ENCODE results near the gene ETNK2. TPM values are rescaled to one million over a fixed set of nuclear protein-coding genes. Genes with fewer than 3 reads are reported as not detected.

Gene ETNK2
- total RNA-seq, 1 experiment from 2014 or later = 11.2 TPM

DNA sequence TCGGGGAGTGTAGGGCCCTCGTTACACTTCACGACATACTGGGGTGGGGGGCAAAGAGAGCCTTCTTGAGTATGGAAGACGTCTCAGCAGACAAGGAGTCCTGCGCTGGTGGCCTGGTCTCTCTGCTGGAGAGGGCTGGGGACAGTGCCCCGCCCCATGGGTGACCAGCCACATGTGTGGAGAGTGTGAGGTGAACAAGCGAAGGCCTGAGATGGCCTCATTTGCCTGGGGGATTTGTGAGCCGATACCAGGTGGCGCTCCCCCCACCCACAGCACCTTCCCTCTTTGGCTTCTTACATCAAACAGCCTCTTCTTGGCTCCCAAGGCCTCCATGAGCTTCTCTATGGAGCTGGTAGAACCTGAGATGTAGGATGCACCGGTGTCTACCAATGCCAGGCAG is 4.0 kb upstream of the ETNK2 start:
- Histone ChIP-seq H3K9me3 (no peaks in the 10 kb centered on the region), H3K4me3 (no peak overlapping the region), H3K27me3 (no peaks in the 10 kb centered on the region), H3K36me3 (no peaks in the 10 kb centered on the region)
- no peak for DNase-seq

- H3K36me3 ChIP-seq = no peaks in the 10 kb centered on the region
- H3K4me3 ChIP-seq = no peak overlapping the region
- H3K27me3 ChIP-seq = no peaks in the 10 kb centered on the region
- DNase-seq = no peak
- H3K9me3 ChIP-seq = no peaks in the 10 kb centered on the region
These were observed 2.9 kb upstream of the ETNK2 start for GRCh38 chr1:204154568-204155255.

DNA sequence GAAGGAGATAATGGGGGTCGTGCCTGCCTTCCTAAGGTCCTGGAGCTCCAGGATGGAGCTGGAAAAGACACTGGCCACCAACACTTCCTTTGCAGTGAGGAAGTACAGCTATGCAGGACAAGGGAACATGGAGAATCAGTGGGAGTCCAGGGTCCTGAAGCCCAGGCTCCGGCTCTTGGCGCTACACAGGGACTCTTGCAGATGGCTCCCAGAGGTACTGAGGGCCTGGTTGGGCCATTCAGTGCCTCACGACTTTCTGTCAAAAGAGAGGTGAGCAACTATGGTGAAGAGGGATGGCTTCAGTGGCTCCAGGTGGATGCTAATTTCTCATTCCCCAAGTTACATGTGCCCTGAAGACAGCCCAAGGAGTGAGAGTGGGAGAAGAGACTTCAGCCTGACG is 1.8 kb upstream of the ETNK2 start:
- DNase-seq = no peak
- Histone ChIP-seq H3K9me3 (no peaks in the 10 kb centered on the region), H3K36me3 (no peaks in the 10 kb centered on the region), H3K27me3 (no peaks in the 10 kb centered on the region), H3K4me3 (no peak overlapping the region)

- Histone ChIP-seq H3K27me3 (no peaks in the 10 kb centered on the region), H3K4me3 (peak overlapping the region; percentile 52), H3K36me3 (no peaks in the 10 kb centered on the region), H3K9me3 (no peaks in the 10 kb centered on the region)
- no peak for DNase-seq
These were observed 633 bp upstream of the ETNK2 start for GRCh38 chr1:204152310-204153044.

DNA sequence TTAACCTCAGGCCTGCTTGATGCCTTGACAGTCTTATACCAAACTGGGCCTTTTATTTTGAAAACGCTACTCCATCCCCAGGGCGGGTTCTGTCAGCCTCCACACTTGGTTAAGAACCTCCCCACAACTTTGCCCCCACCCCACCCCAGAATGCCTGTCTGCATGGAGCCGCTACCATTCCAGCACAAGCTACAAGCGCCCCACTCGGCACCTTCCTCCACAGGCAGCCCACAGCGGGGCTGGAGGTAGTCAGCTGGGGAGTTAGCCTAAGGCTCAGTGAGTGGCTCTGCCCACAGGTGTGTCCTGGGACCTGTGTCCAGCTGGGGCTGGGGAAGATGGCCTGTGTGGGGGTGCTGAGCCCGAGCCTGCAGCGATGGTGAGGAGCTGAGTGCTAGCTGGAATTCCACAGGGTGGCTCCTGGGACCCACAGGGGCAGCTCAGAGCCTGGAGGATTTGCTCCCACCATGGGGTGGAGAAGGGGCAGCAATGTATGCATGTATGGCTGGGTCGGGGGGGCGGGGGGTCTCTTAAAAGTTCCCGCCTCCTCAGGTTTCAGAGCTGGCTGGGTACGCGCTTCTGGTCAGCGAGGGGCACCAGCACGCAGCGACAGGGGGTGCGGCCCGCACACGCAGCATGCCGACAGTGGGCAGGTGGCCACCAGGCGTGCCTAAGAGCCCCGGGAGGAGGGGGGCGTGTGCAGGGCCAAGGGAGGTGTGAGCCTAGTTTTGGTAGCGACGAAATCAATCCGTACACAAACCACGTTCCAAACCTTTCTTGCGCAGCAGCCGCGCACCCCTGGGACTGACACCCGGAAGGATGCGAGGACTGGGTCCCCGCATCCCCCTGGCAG is 917 bp downstream of the ETNK2 start:
- no peaks in the 10 kb centered on the region for H3K36me3 ChIP-seq
- peak overlapping the region; percentile 55 for H3K4me3 ChIP-seq
- H3K27me3 ChIP-seq = no peaks in the 10 kb centered on the region
- no peaks in the 10 kb centered on the region for H3K9me3 ChIP-seq
- no peak for DNase-seq

DNA sequence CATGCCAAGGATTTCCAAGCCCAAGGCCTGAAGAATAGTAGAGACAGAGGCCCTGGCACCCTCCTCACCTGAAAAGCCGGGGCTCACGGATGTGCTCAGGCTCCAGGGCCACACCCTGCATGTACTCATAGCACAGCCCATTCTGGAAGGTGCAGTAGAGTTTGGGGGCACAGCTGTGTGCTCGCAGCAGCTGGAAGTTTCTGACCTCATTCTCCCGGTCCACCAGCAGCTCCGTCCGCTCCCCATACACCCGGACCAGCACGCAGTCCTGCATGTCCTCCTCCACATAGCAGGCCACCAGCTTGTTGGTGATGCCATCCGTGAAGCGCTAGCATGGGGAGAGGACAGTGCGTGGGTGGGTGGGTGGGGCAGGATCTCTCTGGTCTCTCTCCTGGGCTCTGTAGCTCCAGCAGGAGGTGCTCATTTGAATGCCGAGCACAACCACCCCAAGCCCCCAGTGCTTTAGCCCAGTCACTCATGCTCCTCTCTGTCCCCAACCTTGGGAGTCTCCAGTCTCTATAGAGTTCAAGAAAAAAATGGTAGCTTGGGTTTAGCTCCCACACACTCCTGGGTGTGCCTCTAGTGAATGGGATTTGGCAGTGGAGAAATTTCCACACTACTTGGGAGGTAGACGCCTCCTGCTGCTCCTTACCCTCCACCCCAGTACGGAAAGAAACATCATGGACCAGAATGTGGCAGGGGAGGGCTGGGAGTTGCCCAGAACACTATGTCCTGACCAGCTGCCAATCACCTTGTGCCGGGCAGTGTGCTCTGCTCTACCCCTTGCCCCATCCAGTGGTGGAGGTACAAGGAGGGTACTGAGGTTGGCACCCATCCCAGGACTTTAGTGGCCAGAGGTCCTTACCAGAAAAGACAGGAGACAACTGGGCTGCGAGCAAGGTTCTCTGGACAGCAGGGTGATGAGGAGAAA is 1.9 kb downstream of the ETNK2 start:
- Histone ChIP-seq H3K36me3 (no peaks in the 10 kb centered on the region), H3K27me3 (no peaks in the 10 kb centered on the region), H3K9me3 (no peaks in the 10 kb centered on the region), H3K4me3 (no peak overlapping the region)
- DNase-seq = no peak

- no peaks in the 10 kb centered on the region for H3K9me3 ChIP-seq
- no peak overlapping the region for H3K4me3 ChIP-seq
- no peaks in the 10 kb centered on the region for H3K27me3 ChIP-seq
- no peaks in the 10 kb centered on the region for H3K36me3 ChIP-seq
- DNase-seq = no peak
These were observed 2.7 kb downstream of the ETNK2 start for GRCh38 chr1:204149107-204149506.

DNA sequence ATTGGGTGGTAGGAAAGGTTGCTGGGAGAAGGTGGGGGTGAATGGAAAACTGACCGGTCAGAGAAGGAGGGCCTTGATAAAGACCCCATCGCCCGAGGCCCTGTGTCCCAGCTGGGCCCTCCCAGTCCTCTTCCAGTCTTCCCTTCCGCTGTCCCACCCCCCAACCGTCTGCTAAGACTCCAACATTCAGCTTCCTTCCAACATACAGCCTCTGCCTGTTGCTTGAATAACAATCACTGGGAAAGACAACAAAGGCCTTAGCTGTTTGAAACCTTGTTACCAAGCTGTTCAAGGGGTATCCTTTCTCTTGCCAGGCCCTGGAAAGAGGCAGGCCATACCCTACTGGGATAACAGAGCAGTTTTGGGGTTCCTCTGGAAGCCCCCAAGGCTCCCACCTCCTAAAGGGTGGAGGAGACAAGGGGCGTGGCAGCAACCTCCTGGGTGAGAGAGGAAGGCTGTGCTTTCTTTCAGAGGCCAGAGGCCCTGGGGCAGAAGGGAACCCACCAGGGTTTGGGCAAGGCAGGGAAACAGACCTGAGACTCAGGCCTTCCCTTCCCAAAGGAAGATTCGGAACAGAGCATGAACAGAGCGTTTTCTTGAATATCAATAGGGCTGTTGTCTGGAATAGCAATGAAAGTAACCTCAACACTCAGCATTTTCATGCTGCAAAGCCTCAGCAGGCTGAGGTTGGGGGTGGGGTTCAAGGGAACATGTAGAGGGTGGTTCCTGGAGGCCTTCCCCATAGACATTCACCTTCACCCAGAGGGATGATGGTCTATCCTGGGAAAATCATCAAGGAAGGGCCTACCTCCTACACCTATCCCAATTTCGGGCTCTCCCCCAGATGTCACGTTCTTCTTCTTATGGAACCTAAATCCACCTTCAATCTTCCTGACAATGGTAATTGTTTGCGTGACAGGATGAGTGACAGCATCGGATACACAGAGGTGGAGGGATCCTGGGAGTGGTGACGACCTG is 4.1 kb downstream of the ETNK2 start:
- H3K27me3 ChIP-seq = no peaks in the 10 kb centered on the region
- DNase-seq = no peak
- no peaks in the 10 kb centered on the region for H3K36me3 ChIP-seq
- no peak overlapping the region for H3K4me3 ChIP-seq
- no peaks in the 10 kb centered on the region for H3K9me3 ChIP-seq

DNA sequence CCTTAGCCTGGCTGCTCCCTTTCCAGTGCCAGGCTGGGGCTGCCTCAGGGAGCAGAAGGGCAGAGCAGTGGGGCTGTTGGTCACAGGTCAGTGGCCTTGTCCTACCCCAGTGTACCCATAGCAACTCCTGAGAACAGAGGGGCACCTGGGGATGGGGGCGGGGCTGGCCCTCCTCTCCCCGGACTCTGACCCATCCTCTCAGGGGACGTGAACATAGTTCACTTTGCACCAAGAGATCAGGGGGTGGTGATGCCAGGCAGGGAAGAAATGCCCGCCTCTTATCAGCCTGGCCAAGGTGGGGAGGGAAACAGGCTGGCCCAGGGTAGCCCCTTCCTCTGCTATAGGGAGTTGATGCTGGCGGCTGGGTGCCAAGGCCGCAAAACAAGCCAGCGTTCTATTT is 4.9 kb downstream of the ETNK2 start:
- no peak for DNase-seq
- Histone ChIP-seq H3K36me3 (no peaks in the 10 kb centered on the region), H3K9me3 (no peaks in the 10 kb centered on the region), H3K27me3 (no peaks in the 10 kb centered on the region), H3K4me3 (no peak overlapping the region)

- DNase-seq = no peak
- Histone ChIP-seq H3K9me3 (no peaks in the 10 kb centered on the region), H3K36me3 (no peaks in the 10 kb centered on the region), H3K4me3 (no peak overlapping the region), H3K27me3 (no peaks in the 10 kb centered on the region)
These were observed 5.5 kb downstream of the ETNK2 start for GRCh38 chr1:204146309-204146708.

- no peaks in the 10 kb centered on the region for H3K36me3 ChIP-seq
- H3K9me3 ChIP-seq = no peaks in the 10 kb centered on the region
- no peaks in the 10 kb centered on the region for H3K27me3 ChIP-seq
- no peak for DNase-seq
- no peak overlapping the region for H3K4me3 ChIP-seq
These were observed 6.8 kb downstream of the ETNK2 start for GRCh38 chr1:204145033-204145504.

- DNase-seq = no peak
- no peaks in the 10 kb centered on the region for H3K36me3 ChIP-seq
- H3K27me3 ChIP-seq = no peaks in the 10 kb centered on the region
- H3K4me3 ChIP-seq = no peak overlapping the region
- no peaks in the 10 kb centered on the region for H3K9me3 ChIP-seq
These were observed 8.4 kb downstream of the ETNK2 start for GRCh38 chr1:204143276-204144041.

- H3K9me3 ChIP-seq = no peaks in the 10 kb centered on the region
- no peaks in the 10 kb centered on the region for H3K27me3 ChIP-seq
- H3K4me3 ChIP-seq = no peak overlapping the region
- H3K36me3 ChIP-seq = no peaks in the 10 kb centered on the region
- no peak for DNase-seq
These were observed 9.5 kb downstream of the ETNK2 start for GRCh38 chr1:204142032-204142974.

GRCh38 chr1:204141131-204141530 is 10.7 kb downstream of the ETNK2 start:
- no peak for DNase-seq
- H3K9me3 ChIP-seq = no peaks in the 10 kb centered on the region
- H3K27me3 ChIP-seq = no peaks in the 10 kb centered on the region
- H3K4me3 ChIP-seq = no peak overlapping the region
- H3K36me3 ChIP-seq = no peaks in the 10 kb centered on the region

Measured in MG63 (cell line).